Glutamatergic neuron (in vitro differentiated cells): Measurements from ENCODE around the gene MRPS5. TPM values are rescaled to one million over a fixed set of nuclear protein-coding genes. Genes with fewer than 3 reads are reported as not detected.

Experiments used
- DNase-seq: peaks from one replicate; pipeline ENCODE4 v3.0.0; 2022
- H3K27ac Mint-ChIP-seq: one replicate; pipeline ENCODE4 v1.8.0; 2020; ENCODE audit warnings: mild to moderate bottlenecking, mixed read lengths, inconsistent platforms; ENCODE audit not compliant: unreplicated experiment
- H3K27me3 Mint-ChIP-seq: one replicate; pipeline ENCODE4 v1.8.0; 2020; ENCODE audit warnings: mild to moderate bottlenecking, moderate library complexity, mixed read lengths, inconsistent platforms; ENCODE audit not compliant: unreplicated experiment
- H3K36me3 Mint-ChIP-seq: one replicate; pipeline ENCODE4 v1.8.0; 2020; ENCODE audit warnings: mild to moderate bottlenecking, mixed read lengths, inconsistent platforms; ENCODE audit not compliant: unreplicated experiment
- H3K4me1 Mint-ChIP-seq: one replicate; pipeline ENCODE4 v1.8.0; 2020; ENCODE audit warnings: mild to moderate bottlenecking, low read depth, mixed read lengths, inconsistent platforms; ENCODE audit not compliant: unreplicated experiment
- H3K4me3 Mint-ChIP-seq: one replicate; pipeline ENCODE4 v1.8.0; 2020; ENCODE audit warnings: mild to moderate bottlenecking, mixed read lengths, inconsistent platforms; ENCODE audit not compliant: unreplicated experiment
- H3K9me3 Mint-ChIP-seq: one replicate; pipeline ENCODE4 v1.8.0; 2020; ENCODE audit warnings: mild to moderate bottlenecking, moderate library complexity, mixed read lengths, inconsistent platforms; ENCODE audit not compliant: unreplicated experiment
- total RNA-seq: library from RNA; stranded (reverse); fragmentation: NEBNext Ultra II Directional; extraction: Animal tissue kit (Norgen Biotek cat#: 25700); gene quantifications from one replicate; pipeline ENCODE4 v1.2.1, GENCODE V29; 2021; ENCODE audit not compliant: unreplicated experiment
- TF ChIP-seq, protein P1 (sequence below): fragments of 200-600 bp; sonication (generic); IDR thresholded peaks from one replicate; pipeline ENCODE4 v1.5.0; 2021; ENCODE audit not compliant: partially characterized antibody, unreplicated experiment

MRPS5 gene
- total RNA-seq, 1 donor from 2014 or later, result 68.7 TPM

DNA sequence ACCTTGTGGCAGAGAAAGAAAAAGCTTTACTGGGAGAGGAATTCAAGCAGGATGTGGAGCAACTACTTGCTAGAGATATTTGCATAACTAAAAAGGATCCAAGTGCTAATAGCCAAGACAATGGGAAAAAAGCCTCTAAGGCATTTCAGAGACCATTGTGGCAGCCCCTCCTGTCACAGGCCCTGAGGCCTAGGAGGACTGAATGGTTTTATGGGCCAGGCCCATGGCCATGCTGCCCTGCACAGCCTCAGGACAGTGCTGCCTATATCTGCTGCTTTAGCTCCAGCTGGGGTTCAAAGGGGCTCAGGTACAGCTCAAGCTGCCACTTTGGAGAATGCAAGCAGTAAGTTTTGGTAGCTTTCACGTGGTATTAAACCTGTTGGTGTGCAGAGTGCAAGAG, 17.1 kb upstream of the MRPS5 start:
- peaks cover 2% of the 10 kb centered on the region for H3K27me3 Mint-ChIP-seq
- no peak for DNase-seq
- TF ChIP-seq, protein P1, sequence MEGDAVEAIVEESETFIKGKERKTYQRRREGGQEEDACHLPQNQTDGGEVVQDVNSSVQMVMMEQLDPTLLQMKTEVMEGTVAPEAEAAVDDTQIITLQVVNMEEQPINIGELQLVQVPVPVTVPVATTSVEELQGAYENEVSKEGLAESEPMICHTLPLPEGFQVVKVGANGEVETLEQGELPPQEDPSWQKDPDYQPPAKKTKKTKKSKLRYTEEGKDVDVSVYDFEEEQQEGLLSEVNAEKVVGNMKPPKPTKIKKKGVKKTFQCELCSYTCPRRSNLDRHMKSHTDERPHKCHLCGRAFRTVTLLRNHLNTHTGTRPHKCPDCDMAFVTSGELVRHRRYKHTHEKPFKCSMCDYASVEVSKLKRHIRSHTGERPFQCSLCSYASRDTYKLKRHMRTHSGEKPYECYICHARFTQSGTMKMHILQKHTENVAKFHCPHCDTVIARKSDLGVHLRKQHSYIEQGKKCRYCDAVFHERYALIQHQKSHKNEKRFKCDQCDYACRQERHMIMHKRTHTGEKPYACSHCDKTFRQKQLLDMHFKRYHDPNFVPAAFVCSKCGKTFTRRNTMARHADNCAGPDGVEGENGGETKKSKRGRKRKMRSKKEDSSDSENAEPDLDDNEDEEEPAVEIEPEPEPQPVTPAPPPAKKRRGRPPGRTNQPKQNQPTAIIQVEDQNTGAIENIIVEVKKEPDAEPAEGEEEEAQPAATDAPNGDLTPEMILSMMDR, result no peak
- H3K9me3 Mint-ChIP-seq, result peaks cover 7% of the 10 kb centered on the region
- peaks cover 29% of the 10 kb centered on the region for H3K36me3 Mint-ChIP-seq
- H3K27ac Mint-ChIP-seq, result no peak overlapping the region
- H3K4me1 Mint-ChIP-seq, result no peaks in the 10 kb centered on the region
- H3K4me3 Mint-ChIP-seq, result no peak overlapping the region

DNA sequence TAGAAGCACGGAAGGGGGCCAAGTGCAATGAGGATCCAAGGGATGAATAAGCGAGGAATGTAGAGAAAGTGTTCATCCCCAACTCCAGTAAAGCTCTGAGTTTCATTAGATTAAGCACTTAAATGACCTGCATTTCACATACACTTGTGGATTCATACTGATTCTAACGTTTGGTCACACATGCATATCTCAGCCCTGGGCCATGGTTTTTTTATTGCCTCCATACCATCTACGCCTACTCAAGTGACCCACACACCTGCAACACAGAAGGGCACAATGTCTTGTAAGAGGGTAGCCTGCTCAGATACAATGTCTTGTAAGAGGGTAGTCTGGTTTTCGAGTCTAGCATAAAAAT, 566 bp upstream of the MRPS5 start:
- DNase-seq, result no peak
- peak overlapping the region; percentile 82 for H3K4me3 Mint-ChIP-seq
- H3K4me1 Mint-ChIP-seq, result peaks cover 1% of the 10 kb centered on the region
- peaks cover 1% of the 10 kb centered on the region for H3K36me3 Mint-ChIP-seq
- peaks cover 6% of the 10 kb centered on the region for H3K9me3 Mint-ChIP-seq
- peaks cover 7% of the 10 kb centered on the region for H3K27me3 Mint-ChIP-seq
- TF ChIP-seq, protein P1, result no peak
- peak overlapping the region; percentile 36 for H3K27ac Mint-ChIP-seq

DNA sequence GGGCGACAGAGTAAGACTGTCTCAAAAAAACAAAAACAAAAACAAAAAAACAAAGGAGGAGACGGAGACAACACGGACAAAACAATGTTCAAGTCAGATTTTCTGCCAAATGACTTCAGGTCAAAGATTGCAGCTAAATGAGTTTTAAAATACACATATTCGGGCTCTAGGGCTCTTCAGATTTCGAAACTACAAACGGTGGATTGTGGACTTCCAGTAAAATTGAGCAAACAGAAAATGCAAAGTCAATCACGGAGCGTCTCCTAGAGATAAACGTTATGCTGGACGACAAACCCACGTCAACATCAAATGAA, 558 bp downstream of the MRPS5 start:
- Mint-ChIP-seq H3K9me3 (peaks cover 6% of the 10 kb centered on the region), H3K27me3 (peaks cover 7% of the 10 kb centered on the region), H3K4me3 (peak overlapping the region; percentile 87), H3K27ac (peak overlapping the region; percentile 95), H3K36me3 (no peaks in the 10 kb centered on the region), H3K4me1 (peaks cover 1% of the 10 kb centered on the region)
- TF ChIP-seq, protein P1, result no peak
- no peak for DNase-seq

DNA sequence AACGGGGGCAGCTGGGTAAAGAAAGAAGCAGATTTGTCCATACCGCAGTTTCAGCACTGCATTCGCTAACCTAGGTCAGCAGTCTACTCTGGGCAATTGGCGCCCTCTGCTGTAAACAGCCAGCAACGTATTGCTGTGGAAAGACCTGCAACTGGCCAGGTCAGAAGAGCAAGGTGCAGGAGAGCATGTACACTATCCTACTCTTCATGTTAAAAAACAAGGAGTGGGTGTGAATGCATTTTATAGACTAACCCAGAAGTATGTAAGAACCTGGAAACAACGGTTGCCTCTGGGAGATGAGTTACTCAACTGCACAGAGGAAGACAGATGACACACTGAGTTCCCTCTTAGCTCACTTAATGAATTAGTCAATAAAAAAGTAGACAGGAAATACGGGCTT, 6.2 kb downstream of the MRPS5 start:
- Mint-ChIP-seq H3K27ac (no peak overlapping the region), H3K9me3 (no peaks in the 10 kb centered on the region), H3K4me3 (no peak overlapping the region), H3K4me1 (peaks cover 1% of the 10 kb centered on the region), H3K36me3 (no peaks in the 10 kb centered on the region), H3K27me3 (peaks cover 4% of the 10 kb centered on the region)
- TF ChIP-seq, protein P1, result peak; percentile 70
- peak; percentile 86 for DNase-seq

DNA sequence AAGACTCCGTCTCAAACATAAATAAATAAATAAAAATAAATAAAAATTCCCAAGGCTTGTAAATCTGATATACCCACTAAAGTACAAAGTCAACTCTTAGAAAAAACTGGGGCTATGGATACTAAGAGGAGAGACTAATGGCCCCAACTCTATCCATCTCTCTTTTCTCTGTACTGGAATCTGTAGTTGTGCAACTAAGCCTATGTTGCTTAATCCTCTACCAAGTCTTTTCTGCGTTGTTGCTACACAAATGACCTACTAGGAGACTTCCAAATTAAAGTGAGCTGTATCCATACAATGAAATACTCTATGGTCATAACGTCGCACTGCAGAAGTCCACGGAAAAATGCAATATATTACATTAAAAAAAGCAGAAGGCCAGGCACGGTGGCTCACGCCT, 8.1 kb downstream of the MRPS5 start:
- no peak for DNase-seq
- H3K9me3 Mint-ChIP-seq, result no peaks in the 10 kb centered on the region
- no peak overlapping the region for H3K4me3 Mint-ChIP-seq
- TF ChIP-seq, protein P1, result no peak
- no peaks in the 10 kb centered on the region for H3K36me3 Mint-ChIP-seq
- H3K4me1 Mint-ChIP-seq, result no peaks in the 10 kb centered on the region
- H3K27me3 Mint-ChIP-seq, result peaks cover 2% of the 10 kb centered on the region
- H3K27ac Mint-ChIP-seq, result no peak overlapping the region
